PC-9 (cell line): Measurements from ENCODE around the gene MSH6.

Experiments used
- EZH2 ChIP-seq: fragments of 200-600 bp; sonication (generic); IDR thresholded peaks from 2 replicates; pipeline ENCODE4 v1.8.0; 2017; ENCODE audit warnings: antibody characterized with exemption, low read depth
- TF ChIP-seq, protein P1 (sequence below): fragments of 200-600 bp; sonication (generic); conservative IDR thresholded peaks from 2 replicates; pipeline ENCODE4 v1.6.1; 2017; ENCODE audit warnings: mixed run types, antibody characterized with exemption, mild to moderate bottlenecking, moderate library complexity

DNA sequence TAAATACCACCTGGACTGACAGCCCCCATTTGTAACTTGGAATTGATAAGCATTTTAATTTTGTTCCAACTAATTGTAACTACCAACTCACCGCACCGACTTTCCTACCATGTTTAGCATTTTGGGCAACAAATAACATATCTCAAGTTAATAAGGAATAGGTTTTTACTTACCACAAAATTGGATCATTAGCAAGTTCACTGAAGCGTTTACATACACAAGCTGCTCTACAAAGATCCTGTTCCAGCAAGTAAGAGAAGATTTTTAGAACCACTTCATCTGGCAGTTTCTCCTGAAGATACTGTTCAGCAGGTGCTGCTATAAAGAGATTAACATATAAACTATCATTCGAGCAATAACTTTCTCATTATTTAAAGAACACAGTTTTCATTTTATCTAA, 55.7 kb downstream of the MSH6 start:
- TF ChIP-seq, protein P1, sequence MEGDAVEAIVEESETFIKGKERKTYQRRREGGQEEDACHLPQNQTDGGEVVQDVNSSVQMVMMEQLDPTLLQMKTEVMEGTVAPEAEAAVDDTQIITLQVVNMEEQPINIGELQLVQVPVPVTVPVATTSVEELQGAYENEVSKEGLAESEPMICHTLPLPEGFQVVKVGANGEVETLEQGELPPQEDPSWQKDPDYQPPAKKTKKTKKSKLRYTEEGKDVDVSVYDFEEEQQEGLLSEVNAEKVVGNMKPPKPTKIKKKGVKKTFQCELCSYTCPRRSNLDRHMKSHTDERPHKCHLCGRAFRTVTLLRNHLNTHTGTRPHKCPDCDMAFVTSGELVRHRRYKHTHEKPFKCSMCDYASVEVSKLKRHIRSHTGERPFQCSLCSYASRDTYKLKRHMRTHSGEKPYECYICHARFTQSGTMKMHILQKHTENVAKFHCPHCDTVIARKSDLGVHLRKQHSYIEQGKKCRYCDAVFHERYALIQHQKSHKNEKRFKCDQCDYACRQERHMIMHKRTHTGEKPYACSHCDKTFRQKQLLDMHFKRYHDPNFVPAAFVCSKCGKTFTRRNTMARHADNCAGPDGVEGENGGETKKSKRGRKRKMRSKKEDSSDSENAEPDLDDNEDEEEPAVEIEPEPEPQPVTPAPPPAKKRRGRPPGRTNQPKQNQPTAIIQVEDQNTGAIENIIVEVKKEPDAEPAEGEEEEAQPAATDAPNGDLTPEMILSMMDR = no peak
- TF ChIP-seq EZH2 = no peak
